Neuron (in vitro differentiated cells): Measurements from ENCODE around the gene RASGRF2.

Experiments used
- H2AFZ ChIP-seq: one replicate; pipeline ENCODE4 v1.6.1; 2013; ENCODE audit warnings: low read depth, mild to moderate bottlenecking, inconsistent platforms, low read length, moderate library complexity
- H3K27me3 ChIP-seq: one replicate; pipeline ENCODE4 v1.6.1; 2013; ENCODE audit warnings: low read length; ENCODE audit not compliant: insufficient read depth
- H3K36me3 ChIP-seq: one replicate; pipeline ENCODE4 v1.6.1; 2013; ENCODE audit warnings: low read length; ENCODE audit not compliant: insufficient read depth
- H3K4me1 ChIP-seq: one replicate; pipeline ENCODE4 v1.6.1; 2013; ENCODE audit warnings: low read length; ENCODE audit not compliant: insufficient read depth
- H3K4me3 ChIP-seq: 2 replicates; pipeline ENCODE4 v1.5.1; 2013; ENCODE audit warnings: mild to moderate bottlenecking, low read length, moderate library complexity
- H3K9me3 ChIP-seq: one replicate; pipeline ENCODE4 v1.6.1; 2013; ENCODE audit warnings: low read length

Gene RASGRF2

DNA sequence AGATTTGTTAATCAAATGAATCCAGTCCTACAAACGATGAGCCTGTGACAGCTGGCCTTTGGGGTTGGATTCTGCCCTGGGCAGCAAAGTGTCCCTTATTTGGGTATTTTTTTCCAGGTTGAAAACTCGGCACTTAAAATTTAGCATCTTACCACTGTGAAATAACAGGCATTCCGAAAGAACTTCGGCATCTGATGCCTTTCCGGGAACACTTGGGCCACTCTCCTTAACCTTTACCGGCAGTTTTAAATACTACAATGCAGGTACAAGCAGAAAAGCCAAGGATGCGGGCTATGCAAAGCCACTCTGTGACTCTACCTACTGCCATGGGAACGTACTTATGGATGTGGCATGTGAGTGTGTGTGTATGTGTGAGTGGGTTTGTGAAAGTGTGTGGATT, 1.0 kb upstream of the RASGRF2 start:
- peaks cover 84% of the 10 kb centered on the region for H3K27me3 ChIP-seq
- H3K36me3 ChIP-seq: no peaks in the 10 kb centered on the region
- peaks cover 3% of the 10 kb centered on the region for H3K9me3 ChIP-seq
- H3K4me3 ChIP-seq: no peak overlapping the region
- H2AFZ ChIP-seq: no peak overlapping the region
- peaks cover 3% of the 10 kb centered on the region for H3K4me1 ChIP-seq

DNA sequence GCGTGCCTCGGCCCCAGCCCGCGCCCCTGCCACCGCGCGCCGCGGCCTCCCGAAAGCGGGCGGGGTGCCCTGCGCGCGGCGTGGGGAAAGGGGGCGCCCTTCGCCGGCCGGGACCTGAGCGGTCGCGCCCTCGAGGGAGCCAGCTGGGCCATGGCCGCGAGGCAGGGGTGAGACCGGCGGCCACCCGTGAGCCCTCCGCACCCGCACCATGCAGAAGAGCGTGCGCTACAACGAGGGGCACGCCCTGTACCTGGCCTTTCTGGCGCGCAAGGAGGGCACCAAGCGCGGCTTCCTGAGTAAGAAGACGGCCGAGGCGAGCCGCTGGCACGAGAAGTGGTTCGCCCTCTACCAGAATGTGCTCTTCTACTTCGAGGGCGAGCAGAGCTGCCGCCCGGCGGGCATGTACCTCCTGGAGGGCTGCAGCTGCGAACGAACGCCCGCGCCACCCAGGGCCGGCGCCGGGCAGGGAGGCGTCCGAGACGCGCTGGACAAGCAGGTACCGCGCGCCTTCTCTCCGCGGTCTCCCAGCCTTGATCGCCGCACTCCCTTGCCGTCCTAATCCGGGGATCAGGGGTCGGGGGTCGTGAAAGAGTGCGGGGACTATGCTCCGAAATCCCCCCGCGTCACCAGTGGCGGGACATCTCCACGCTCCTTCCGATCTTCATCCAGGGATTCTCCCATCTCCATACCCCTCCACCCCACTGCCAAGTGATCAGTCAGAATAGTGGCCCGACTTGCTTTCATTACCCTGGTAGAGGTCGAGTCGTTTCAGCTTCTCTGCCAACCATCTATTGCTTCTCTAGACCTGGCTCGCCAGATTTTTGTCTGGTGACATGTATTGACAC, 590 bp downstream of the RASGRF2 start:
- H3K27me3 ChIP-seq: peaks cover 90% of the 10 kb centered on the region
- H3K4me1 ChIP-seq: peaks cover 3% of the 10 kb centered on the region
- no peaks in the 10 kb centered on the region for H3K36me3 ChIP-seq
- peak overlapping the region; percentile 36 for H3K4me3 ChIP-seq
- peaks cover 3% of the 10 kb centered on the region for H3K9me3 ChIP-seq
- H2AFZ ChIP-seq: no peak overlapping the region

DNA sequence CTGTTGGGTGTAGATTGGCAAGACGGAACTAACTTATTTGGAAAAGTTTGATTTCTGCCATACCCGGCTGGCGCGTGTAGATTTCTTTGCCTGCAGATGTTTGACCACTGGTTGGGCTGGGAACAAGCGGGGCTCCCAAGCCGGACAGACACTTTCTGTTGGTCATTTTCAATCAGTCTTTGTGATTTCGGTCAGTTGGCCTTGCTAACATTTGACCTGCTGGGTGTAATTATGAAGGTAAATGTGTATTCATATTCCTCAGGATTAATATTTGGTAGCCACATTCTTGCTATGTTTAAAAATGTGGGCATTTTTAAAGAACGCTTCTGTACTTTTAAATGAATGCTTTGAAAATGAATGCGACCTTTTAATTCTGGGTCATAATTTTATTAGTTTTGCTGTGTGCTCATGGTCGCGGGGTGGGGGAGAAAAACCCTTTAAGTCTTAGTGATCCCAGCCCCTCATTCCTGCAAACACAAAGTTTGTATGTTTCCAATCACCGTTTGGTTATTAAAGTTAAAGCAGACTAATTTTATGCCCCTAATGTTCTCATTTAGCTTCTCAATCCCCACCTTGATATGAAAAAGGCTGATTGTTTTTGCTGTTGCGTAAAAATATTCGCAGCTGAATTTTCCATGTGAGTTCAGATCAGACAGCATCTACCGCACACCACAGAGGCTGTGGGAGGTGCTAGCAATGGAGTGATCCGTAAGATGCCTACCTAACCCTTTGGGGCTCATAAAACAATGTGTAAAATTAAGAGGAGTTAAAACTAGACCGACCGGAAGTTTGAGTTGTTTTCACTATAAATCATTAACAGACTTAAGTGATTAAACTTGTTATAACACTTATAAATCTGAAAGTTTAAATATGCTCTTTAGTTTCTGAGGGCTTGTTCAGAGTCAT, 1.5 kb downstream of the RASGRF2 start:
- Histone ChIP-seq H3K27me3 (peaks cover 86% of the 10 kb centered on the region), H3K4me3 (no peak overlapping the region)

DNA sequence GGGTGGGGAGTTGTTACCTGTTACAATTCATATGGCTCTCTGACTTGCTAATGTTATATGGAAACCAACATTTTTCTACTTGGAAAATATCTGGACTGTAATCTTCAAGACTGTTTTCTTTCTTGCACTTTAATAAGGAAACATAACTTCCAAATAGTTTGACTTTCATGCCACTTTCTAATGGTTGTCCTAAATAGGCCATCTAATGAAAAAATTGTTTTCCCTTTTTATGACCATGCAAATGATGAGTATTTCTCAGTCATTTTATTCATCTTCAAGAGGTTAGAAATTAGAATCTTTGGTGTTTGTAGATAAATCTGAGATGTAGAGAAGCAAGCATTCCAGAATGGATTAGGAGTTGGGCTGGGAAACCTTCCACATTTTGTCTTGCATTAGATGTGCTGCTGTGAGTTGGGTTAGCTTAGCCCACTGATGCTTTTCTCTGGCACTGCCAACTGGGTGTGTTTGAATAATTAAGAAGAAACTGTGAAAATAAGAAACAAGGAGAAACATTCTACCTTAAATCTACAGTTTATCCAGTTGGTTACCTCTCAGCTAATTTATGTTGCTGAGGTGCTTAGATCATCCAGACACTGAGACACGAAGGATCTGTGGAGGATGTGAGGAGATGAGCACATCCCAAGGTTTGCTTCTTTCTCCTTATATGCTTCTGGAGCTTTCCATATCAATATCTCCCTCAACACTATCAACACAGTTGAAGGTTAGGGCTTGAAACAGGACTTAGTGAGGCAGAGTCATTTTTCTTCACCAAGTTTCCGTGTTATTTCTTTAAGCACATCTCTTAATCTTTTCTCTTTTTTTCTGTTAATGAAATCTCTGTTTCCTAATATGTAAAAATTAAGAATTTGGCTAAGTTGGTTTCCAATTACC, 2.7 kb downstream of the RASGRF2 start:
- H3K36me3 ChIP-seq: no peaks in the 10 kb centered on the region
- no peak overlapping the region for H2AFZ ChIP-seq
- H3K9me3 ChIP-seq: peaks cover 3% of the 10 kb centered on the region
- peaks cover 3% of the 10 kb centered on the region for H3K4me1 ChIP-seq
- peaks cover 76% of the 10 kb centered on the region for H3K27me3 ChIP-seq
- H3K4me3 ChIP-seq: no peak overlapping the region

More for the DNA sequence above, 1.5 kb downstream of the RASGRF2 start:
- Histone ChIP-seq H3K9me3 (peaks cover 3% of the 10 kb centered on the region), H3K36me3 (no peaks in the 10 kb centered on the region), H2AFZ (no peak overlapping the region), H3K4me1 (peaks cover 3% of the 10 kb centered on the region)

DNA sequence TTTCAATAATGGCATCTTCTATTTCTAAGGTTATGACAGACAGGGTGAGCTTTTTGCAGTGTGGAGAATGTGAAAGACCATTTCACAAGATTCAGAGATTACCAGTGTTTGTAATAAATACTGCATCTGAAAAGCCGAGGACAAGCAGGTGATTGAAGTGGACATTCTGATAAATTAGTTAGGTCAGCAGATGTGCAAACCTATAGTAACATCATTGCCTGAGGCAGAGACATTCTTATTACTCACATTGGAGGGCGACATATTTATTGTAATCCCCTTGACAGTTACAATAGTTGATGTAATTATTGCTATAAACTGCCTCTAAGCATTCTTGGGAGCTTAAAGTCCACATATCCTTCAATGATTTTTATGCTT, 3.3 kb downstream of the RASGRF2 start:
- H3K27me3 ChIP-seq: peaks cover 70% of the 10 kb centered on the region
- peaks cover 3% of the 10 kb centered on the region for H3K4me1 ChIP-seq
- no peak overlapping the region for H2AFZ ChIP-seq
- H3K4me3 ChIP-seq: no peak overlapping the region
- no peaks in the 10 kb centered on the region for H3K36me3 ChIP-seq
- peaks cover 3% of the 10 kb centered on the region for H3K9me3 ChIP-seq

DNA sequence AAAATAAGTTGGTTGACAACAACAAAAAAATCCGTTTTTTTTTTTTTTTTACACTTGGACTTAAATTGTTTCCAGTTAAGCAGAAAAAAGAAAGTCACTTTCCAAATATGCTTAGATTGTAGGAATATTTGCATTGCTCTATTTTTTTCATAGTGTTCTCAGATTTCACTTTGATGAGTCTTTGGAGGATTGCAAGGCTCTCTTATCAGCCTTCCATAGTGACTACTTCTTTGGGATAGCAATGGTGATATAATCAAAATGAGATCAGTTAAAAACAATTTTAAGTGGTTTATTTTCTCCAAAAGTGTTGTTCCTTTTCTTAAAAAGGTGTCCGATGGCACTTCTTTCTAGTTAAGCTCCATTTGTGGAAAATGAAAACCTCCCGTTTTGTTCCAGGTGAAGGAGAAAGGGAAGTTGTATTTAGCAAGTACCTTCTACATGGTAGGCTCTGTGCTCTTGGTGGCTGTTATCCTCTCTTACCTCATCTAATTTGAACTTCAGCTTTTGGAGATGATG, 3.9 kb downstream of the RASGRF2 start:
- Histone ChIP-seq H3K27me3 (peaks cover 65% of the 10 kb centered on the region), H2AFZ (no peak overlapping the region), H3K36me3 (no peaks in the 10 kb centered on the region), H3K4me3 (no peak overlapping the region), H3K4me1 (peaks cover 3% of the 10 kb centered on the region), H3K9me3 (peaks cover 3% of the 10 kb centered on the region)

DNA sequence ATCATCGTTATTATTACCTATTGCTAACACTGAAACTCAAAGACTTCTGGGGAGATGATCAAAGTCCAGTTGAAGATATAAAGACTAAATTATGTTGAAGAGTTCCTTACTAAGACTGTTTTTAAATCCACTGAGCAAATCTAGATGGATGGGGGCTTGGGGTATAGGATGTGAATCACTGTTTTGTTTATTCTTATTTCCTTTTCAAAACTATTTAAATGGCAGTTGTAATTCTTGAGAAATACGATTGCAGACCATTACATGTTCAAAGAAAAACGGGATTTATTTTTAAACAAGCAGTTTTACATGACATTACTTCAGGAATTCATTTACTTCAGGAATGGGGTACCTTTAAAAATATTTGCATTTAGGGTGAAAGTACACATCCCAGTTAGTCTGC, 4.3 kb downstream of the RASGRF2 start:
- H3K4me1 ChIP-seq: peaks cover 3% of the 10 kb centered on the region
- peaks cover 3% of the 10 kb centered on the region for H3K9me3 ChIP-seq
- H3K36me3 ChIP-seq: no peaks in the 10 kb centered on the region
- H3K27me3 ChIP-seq: peaks cover 60% of the 10 kb centered on the region
- no peak overlapping the region for H2AFZ ChIP-seq
- no peak overlapping the region for H3K4me3 ChIP-seq

DNA sequence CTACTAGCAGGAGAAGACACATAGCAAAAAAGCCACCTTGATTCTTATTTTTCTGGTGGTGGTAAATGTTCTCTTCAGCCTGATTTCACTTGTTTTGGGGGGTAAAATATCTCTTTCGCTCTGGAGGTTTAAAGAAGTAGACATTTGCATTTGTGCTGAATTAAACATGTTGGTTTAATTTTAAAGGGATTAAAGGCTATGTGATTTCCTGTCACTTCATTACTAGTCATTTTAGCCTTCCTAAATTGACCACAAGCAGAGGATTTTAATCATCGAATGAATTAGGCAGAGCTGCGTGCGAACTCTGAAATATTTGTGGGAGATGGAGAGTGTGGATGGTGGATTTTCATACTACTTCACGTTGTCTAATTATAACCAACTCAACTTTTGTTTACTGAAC, 4.8 kb downstream of the RASGRF2 start:
- Histone ChIP-seq H3K4me1 (peaks cover 3% of the 10 kb centered on the region), H3K4me3 (no peak overlapping the region), H3K27me3 (peaks cover 56% of the 10 kb centered on the region), H3K9me3 (peaks cover 3% of the 10 kb centered on the region), H2AFZ (no peak overlapping the region), H3K36me3 (no peaks in the 10 kb centered on the region)

DNA sequence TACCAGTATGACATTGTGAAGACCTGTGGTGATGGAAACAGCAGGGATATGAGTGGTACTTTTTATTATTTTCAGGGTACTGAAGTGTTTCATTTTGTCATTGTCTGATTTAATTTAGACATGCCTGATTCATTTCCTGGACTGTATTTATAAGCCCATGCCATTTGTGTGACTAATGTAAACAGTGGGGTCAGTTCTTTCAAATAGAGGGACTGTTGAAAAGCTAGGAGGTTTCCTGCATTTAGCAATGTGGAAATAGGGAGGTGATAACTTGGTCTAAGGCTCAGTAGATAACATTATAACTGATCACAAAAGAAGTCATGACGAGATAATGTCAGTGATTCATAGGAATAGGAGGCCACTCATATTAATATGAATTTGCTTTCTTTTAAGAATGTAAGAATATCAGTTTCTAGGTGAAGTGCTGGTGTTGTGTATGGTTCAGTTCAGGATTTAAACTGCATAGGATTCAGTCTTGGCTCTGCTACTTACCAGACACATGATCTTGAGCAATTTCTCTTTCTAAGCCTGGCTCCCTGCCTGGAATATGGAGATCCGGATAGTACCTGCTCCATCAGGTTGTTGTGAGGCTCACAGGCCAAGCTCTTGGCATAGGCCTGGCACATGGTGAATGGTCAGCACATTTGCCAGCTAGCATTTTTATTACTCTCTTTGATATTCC, 7.5 kb downstream of the RASGRF2 start:
- Histone ChIP-seq H3K4me3 (no peak overlapping the region), H3K9me3 (no peaks in the 10 kb centered on the region), H3K4me1 (no peaks in the 10 kb centered on the region), H3K36me3 (no peaks in the 10 kb centered on the region), H2AFZ (no peak overlapping the region), H3K27me3 (peaks cover 30% of the 10 kb centered on the region)

DNA sequence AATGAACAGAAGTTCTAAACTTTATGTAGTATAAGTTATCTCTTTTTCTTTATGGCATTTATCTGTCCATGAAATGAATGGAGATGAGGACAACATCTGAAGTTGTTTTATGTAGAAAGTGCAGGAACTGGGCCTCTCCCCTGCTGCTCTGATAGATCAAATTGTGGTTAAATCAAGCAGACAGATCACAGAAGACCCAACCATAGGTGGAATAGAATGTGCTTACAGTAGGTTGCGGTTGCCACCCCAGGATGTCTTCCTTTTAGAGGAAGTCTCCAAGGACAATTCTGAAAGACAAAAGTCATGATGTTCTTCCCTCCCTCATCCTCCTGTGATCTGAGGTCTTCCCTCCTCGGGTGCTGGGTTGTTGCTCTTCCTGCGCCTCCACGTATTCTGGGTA, 12.9 kb downstream of the RASGRF2 start:
- Histone ChIP-seq H3K9me3 (no peaks in the 10 kb centered on the region), H2AFZ (no peak overlapping the region), H3K4me1 (no peaks in the 10 kb centered on the region), H3K4me3 (no peak overlapping the region), H3K36me3 (no peaks in the 10 kb centered on the region), H3K27me3 (no peaks in the 10 kb centered on the region)

DNA sequence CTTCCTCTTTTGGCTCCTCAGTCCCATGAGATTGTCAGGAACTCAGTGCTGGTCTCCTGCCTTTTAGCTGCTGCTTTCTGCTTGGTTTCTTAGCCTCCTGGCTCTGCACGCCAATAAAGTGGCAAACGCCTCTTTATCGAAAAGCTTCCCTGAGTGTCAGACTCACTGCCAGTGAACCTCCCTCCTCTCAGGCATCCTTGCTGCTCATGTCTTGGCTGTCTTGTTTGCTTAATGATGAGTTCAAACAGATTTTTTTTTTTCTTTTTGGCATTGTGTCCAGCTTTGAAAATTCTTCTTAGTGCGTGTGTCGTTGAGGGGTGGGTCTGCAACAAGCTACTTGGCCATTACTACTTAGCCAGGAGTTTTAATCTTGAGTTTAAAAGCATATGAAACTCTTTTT, 14.9 kb downstream of the RASGRF2 start:
- H3K27me3 ChIP-seq: no peaks in the 10 kb centered on the region
- no peak overlapping the region for H3K4me3 ChIP-seq
- no peak overlapping the region for H2AFZ ChIP-seq
- no peaks in the 10 kb centered on the region for H3K36me3 ChIP-seq
- H3K4me1 ChIP-seq: no peaks in the 10 kb centered on the region
- H3K9me3 ChIP-seq: no peaks in the 10 kb centered on the region

DNA sequence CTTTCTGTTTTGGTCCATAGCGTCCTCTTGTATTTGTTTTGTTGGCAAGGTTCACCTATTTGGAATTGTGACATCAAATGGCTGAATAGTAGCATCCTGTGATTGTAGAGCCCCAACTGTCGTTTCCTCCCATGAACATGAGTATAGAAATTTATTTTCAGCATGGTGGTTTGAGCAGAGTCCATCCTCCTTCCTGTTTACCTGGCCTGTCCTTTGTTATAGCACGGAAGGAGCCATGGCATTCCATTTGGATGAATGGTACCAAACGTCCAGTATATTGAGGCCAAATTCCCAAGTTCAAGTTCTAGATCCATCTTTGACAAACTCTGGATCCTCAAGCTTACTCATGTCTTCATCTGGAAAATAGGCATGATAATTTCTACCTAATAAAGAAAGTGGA, 16.8 kb downstream of the RASGRF2 start:
- H3K4me3 ChIP-seq: no peak overlapping the region
- H3K9me3 ChIP-seq: no peaks in the 10 kb centered on the region
- peaks cover 2% of the 10 kb centered on the region for H3K27me3 ChIP-seq
- no peak overlapping the region for H2AFZ ChIP-seq
- no peaks in the 10 kb centered on the region for H3K36me3 ChIP-seq
- H3K4me1 ChIP-seq: no peaks in the 10 kb centered on the region
